Astrocyte (in vitro differentiated cells and primary cell): ENCODE data around the gene ZNF331.

Experiments
- EZH2 ChIP-seq: IDR thresholded peaks from 2 replicates; pipeline ENCODE4 v1.6.1; 2012; ENCODE audit warnings: mild to moderate bottlenecking, low read length, inconsistent platforms; ENCODE audit not compliant: insufficient read depth
- TF ChIP-seq, protein P1 (sequence below): IDR thresholded peaks from 2 replicates; pipeline ENCODE4 v1.5.1; 2011; ENCODE audit warnings: low read depth, mild to moderate bottlenecking, inconsistent platforms, low read length, moderate library complexity; ENCODE audit not compliant: insufficient read depth

DNA sequence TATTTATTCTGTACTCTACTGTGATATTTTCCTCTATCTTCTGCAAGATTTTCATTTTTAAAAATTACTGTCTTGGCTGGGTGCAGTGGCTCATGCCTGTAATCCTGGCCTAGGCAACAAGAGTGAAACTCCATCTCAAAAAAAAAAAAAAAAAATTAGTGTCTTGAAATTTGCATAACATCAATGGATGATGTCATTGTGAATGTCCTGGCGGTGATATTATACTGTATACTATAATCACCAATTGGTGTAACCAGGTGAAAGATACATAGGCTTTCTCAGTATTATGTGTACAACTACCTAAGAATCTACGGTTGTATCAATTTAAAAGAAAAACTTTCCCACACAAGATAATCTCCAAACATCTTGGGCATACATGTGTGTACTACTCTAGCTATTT, 15.2 kb downstream of the ZNF331 start:
- TF ChIP-seq, protein P1, sequence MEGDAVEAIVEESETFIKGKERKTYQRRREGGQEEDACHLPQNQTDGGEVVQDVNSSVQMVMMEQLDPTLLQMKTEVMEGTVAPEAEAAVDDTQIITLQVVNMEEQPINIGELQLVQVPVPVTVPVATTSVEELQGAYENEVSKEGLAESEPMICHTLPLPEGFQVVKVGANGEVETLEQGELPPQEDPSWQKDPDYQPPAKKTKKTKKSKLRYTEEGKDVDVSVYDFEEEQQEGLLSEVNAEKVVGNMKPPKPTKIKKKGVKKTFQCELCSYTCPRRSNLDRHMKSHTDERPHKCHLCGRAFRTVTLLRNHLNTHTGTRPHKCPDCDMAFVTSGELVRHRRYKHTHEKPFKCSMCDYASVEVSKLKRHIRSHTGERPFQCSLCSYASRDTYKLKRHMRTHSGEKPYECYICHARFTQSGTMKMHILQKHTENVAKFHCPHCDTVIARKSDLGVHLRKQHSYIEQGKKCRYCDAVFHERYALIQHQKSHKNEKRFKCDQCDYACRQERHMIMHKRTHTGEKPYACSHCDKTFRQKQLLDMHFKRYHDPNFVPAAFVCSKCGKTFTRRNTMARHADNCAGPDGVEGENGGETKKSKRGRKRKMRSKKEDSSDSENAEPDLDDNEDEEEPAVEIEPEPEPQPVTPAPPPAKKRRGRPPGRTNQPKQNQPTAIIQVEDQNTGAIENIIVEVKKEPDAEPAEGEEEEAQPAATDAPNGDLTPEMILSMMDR: no peak
- TF ChIP-seq EZH2: no peak
